Measurements from ENCODE around the gene ALCAM. TPM values are rescaled to one million over a fixed set of nuclear protein-coding genes. Genes with fewer than 3 reads are reported as not detected.
"Not testable (repeated sequence)": the region's sequence is repeated elsewhere in the genome, so short reads cannot be mapped to it uniquely, and the experiment has no call there.

ALCAM gene
- total RNA-seq, 1 donor from 2014 or later: 58.4 TPM

- no peak for DNase-seq
Observed at GRCh38 chr3:105598042-105598796, 231.5 kb downstream of the ALCAM start.

- no peak for DNase-seq
Observed at GRCh38 chr3:105599350-105599749, 232.6 kb downstream of the ALCAM start.

GRCh38 chr3:105601756-105602155 is 235.0 kb downstream of the ALCAM start:
- DNase-seq: not testable (repeated sequence)

GRCh38 chr3:105602286-105602685 is 235.6 kb downstream of the ALCAM start:
- not testable (repeated sequence) for DNase-seq

- DNase-seq: peak; percentile 52
Observed at GRCh38 chr3:105603516-105603915, 236.8 kb downstream of the ALCAM start.

- no peak for DNase-seq
Observed at GRCh38 chr3:105606016-105606415, 239.3 kb downstream of the ALCAM start.

GRCh38 chr3:105608623-105609022 is 241.9 kb downstream of the ALCAM start:
- DNase-seq: peak; percentile 5

- no peak for DNase-seq
Observed at GRCh38 chr3:105610473-105610872, 243.8 kb downstream of the ALCAM start.

GRCh38 chr3:105611304-105612192 is 244.8 kb downstream of the ALCAM start:
- no peak for DNase-seq

- no peak for DNase-seq
Observed at GRCh38 chr3:105613120-105613519, 246.4 kb downstream of the ALCAM start.

GRCh38 chr3:105614288-105615030 is 247.8 kb downstream of the ALCAM start:
- DNase-seq: peak; percentile 10

GRCh38 chr3:105615814-105616213 is 249.1 kb downstream of the ALCAM start:
- no peak for DNase-seq

- no peak for DNase-seq
Observed at GRCh38 chr3:105616374-105617121, 249.8 kb downstream of the ALCAM start.

- peak; percentile 14 for DNase-seq
Observed at GRCh38 chr3:105618556-105618955, 251.8 kb downstream of the ALCAM start.

- DNase-seq: no peak
Observed at GRCh38 chr3:105619651-105620050, 252.9 kb downstream of the ALCAM start.

- DNase-seq: no peak
Observed at GRCh38 chr3:105620236-105620635, 253.5 kb downstream of the ALCAM start.

GRCh38 chr3:105622169-105622568 is 255.5 kb downstream of the ALCAM start:
- no peak for DNase-seq

All from tongue (tissue), 2 donors.